ENCODE results near the gene ERI3.

The ERI3 gene

GRCh38 chr1:44261171-44261817, 93.8 kb downstream of the ERI3 start:
- peak; percentile 44 for DNase-seq (ENCODE audit: low spot score)

GRCh38 chr1:44260792-44261170, 94.3 kb downstream of the ERI3 start:
- DNase-seq (ENCODE audit: low spot score) = no peak

- DNase-seq (ENCODE audit: low spot score) = no peak
Observed at GRCh38 chr1:44259090-44259489, 96.0 kb downstream of the ERI3 start.

GRCh38 chr1:44256762-44257554, 98.1 kb downstream of the ERI3 start:
- DNase-seq (ENCODE audit: low spot score) = no peak

GRCh38 chr1:44254392-44254910, 100.6 kb downstream of the ERI3 start:
- no peak for DNase-seq (ENCODE audit: low spot score)

- no peak for DNase-seq (ENCODE audit: low spot score)
Observed at GRCh38 chr1:44251989-44252671, 102.9 kb downstream of the ERI3 start.

- no peak for DNase-seq (ENCODE audit: low spot score)
Observed at GRCh38 chr1:44251486-44251885, 103.6 kb downstream of the ERI3 start.

GRCh38 chr1:44250068-44250781, 104.8 kb downstream of the ERI3 start:
- DNase-seq (ENCODE audit: low spot score) = no peak

GRCh38 chr1:44249543-44249942, 105.5 kb downstream of the ERI3 start:
- peak; percentile 57 for DNase-seq (ENCODE audit: low spot score)

- DNase-seq (ENCODE audit: low spot score) = no peak
Observed at GRCh38 chr1:44246806-44247205, 108.3 kb downstream of the ERI3 start.

GRCh38 chr1:44244986-44245385, 110.1 kb downstream of the ERI3 start:
- DNase-seq (ENCODE audit: low spot score) = no peak

GRCh38 chr1:44243782-44244495, 111.1 kb downstream of the ERI3 start:
- no peak for DNase-seq (ENCODE audit: low spot score)

GRCh38 chr1:44242746-44243145, 112.3 kb downstream of the ERI3 start:
- DNase-seq (ENCODE audit: low spot score) = no peak

- DNase-seq (ENCODE audit: low spot score) = no peak
Observed at GRCh38 chr1:44240802-44241671, 114.0 kb downstream of the ERI3 start.

GRCh38 chr1:44239961-44240371, 115.1 kb downstream of the ERI3 start:
- DNase-seq (ENCODE audit: low spot score) = no peak

GRCh38 chr1:44239331-44239960, 115.6 kb downstream of the ERI3 start:
- peak; percentile 48 for DNase-seq (ENCODE audit: low spot score)

GRCh38 chr1:44238660-44239059, 116.4 kb downstream of the ERI3 start:
- DNase-seq (ENCODE audit: low spot score) = no peak

- peak; percentile 94 for DNase-seq (ENCODE audit: low spot score)
Observed at GRCh38 chr1:44237721-44238457, 117.2 kb downstream of the ERI3 start.
